H1 (cell line): ENCODE results near the gene EEF2K. TPM values are rescaled to one million over a fixed set of nuclear protein-coding genes. Genes with fewer than 3 reads are reported as not detected.

Experiments used
- CTCF ChIA-PET: fragments of 300-600 bp; sonication (Branson Sonifier 250); formaldehyde crosslinking; loops from one replicate; lab custom pipeline; 2021; ENCODE audit not compliant: partially characterized antibody; lab: Charles Lee
- POLR2A ChIA-PET: fragments of 300-600 bp; sonication (Branson Sonifier 250); formaldehyde crosslinking; loops from one replicate; lab custom pipeline; 2021; ENCODE audit warnings: inconsistent platforms; ENCODE audit not compliant: partially characterized antibody; lab: Charles Lee
- DNase-seq, 2 experiments: peaks; one replicate each; pipeline versions ENCODE4 v3.0.0 to v3.0.0-alpha.2; 2010 to 2022; ENCODE audit warnings: low spot score in 2 of 2, low read depth in 1 of 2, mixed read lengths in 1 of 2
- FAIRE-seq: peaks from 2 replicates; lab custom pipeline; 2011; peaks lifted over from hg19 to GRCh38; lab: Jason Lieb, UNC
- H2AFZ ChIP-seq: 2 replicates; pipeline ENCODE4 v1.8.1; 2012; ENCODE audit warnings: low read length, inconsistent platforms
- H2AK5ac ChIP-seq: 2 replicates; pipeline ENCODE4 v1.6.1; 2013; ENCODE audit warnings: low read depth, low read length
- H2BK120ac ChIP-seq: replicated peaks from 2 replicates; pipeline ENCODE3; 2013; ENCODE audit warnings: low read depth, low read length, inconsistent platforms
- H2BK12ac ChIP-seq: 2 replicates; pipeline ENCODE4 v1.6.1; 2013; ENCODE audit warnings: low read depth, low read length
- H2BK15ac ChIP-seq: 2 replicates; pipeline ENCODE4 v1.6.1; 2013; ENCODE audit warnings: low read length
- H2BK20ac ChIP-seq: 2 replicates; pipeline ENCODE4 v1.6.1; 2013; ENCODE audit warnings: low read length
- H2BK5ac ChIP-seq: 2 replicates; pipeline ENCODE4 v1.6.1; 2013; ENCODE audit warnings: low read depth, low read length
- H3K14ac ChIP-seq: 2 replicates; pipeline ENCODE4 v1.6.1; 2013; ENCODE audit warnings: inconsistent platforms; ENCODE audit not compliant: insufficient read length
- H3K18ac ChIP-seq: 2 replicates; pipeline ENCODE4 v1.6.1; 2013; ENCODE audit warnings: low read length; ENCODE audit errors: extremely low read depth
- H3K23ac ChIP-seq: 2 replicates; pipeline ENCODE4 v1.6.1; 2013; ENCODE audit warnings: inconsistent platforms; ENCODE audit not compliant: insufficient read length
- H3K23me2 ChIP-seq: 2 replicates; pipeline ENCODE4 v1.6.1; 2013; ENCODE audit warnings: low read depth, low read length
- H3K27ac ChIP-seq: 2 replicates; pipeline ENCODE4 v1.6.1; 2011; ENCODE audit warnings: low read depth, low read length, inconsistent platforms
- H3K27me3 ChIP-seq, 4 experiments: replicated peaks in 1 of 4; 1 replicate in 1 of 4; 2 replicates in 3 of 4; pipeline versions ENCODE4 v1.6.1 to v1.8.1; 2011 to 2013; ENCODE audit warnings: low read length in 3 of 4, mild to moderate bottlenecking in 3 of 4, inconsistent platforms in 2 of 4, mixed read lengths in 2 of 4, moderate library complexity in 1 of 4; ENCODE audit not compliant: control insufficient read depth in 3 of 4, insufficient read depth in 3 of 4; ENCODE audit errors: extremely low read depth in 1 of 4
- H3K36me3 ChIP-seq, 4 experiments: 2 replicates each; pipeline versions ENCODE4 v1.6.1 to v1.8.1; 2011 to 2013; ENCODE audit warnings: mild to moderate bottlenecking in 4 of 4, low read length in 3 of 4, moderate library complexity in 2 of 4, control low read depth in 1 of 4, inconsistent platforms in 1 of 4; ENCODE audit not compliant: insufficient read depth in 4 of 4, control insufficient read depth in 2 of 4
- H3K4ac ChIP-seq: replicated peaks from 2 replicates; pipeline ENCODE3; 2013; ENCODE audit warnings: low read length, low read depth, mixed read lengths, inconsistent platforms; ENCODE audit not compliant: insufficient read length
- H3K4me1 ChIP-seq, 4 experiments: replicated peaks in 1 of 4; 1 replicate in 1 of 4; 2 replicates in 3 of 4; pipeline versions ENCODE4 v1.6.1 to v1.8.1; 2011 to 2013; ENCODE audit warnings: low read length in 3 of 4, inconsistent platforms in 2 of 4, mixed read lengths in 1 of 4; ENCODE audit not compliant: insufficient read depth in 4 of 4, control insufficient read depth in 3 of 4
- H3K4me2 ChIP-seq, 2 experiments: 2 replicates each; pipeline versions ENCODE4 v1.6.1 to v1.8.1; 2011 to 2013; ENCODE audit warnings: low read depth in 2 of 2, low read length in 2 of 2, control low read depth in 1 of 2, inconsistent platforms in 1 of 2, mild to moderate bottlenecking in 1 of 2; ENCODE audit not compliant: insufficient read depth in 1 of 2
- H3K4me3 ChIP-seq, 4 experiments: fragments of 200-600, 300-600 bp in 1 of 4; sonication (generic), shearing (Covaris generic), sonication (Bioruptor Twin) in 1 of 4; 2 replicates each; pipeline versions ENCODE4 v1.5.1 to v1.8.1; 2011 to 2016; ENCODE audit warnings: low read length in 4 of 4, low read depth in 3 of 4, control low read depth in 2 of 4, inconsistent platforms in 2 of 4, mild to moderate bottlenecking in 2 of 4, mixed read lengths in 1 of 4, moderate library complexity in 1 of 4; ENCODE audit not compliant: insufficient read depth in 2 of 4; ENCODE audit errors: extremely low read depth in 1 of 4
- H3K56ac ChIP-seq: replicated peaks from 2 replicates; pipeline ENCODE3; 2013; ENCODE audit warnings: low read depth, mild to moderate bottlenecking, mixed read lengths, low read length, inconsistent platforms; ENCODE audit not compliant: insufficient read length
- H3K79me1 ChIP-seq: 2 replicates; pipeline ENCODE4 v1.6.1; 2013; ENCODE audit warnings: low read depth, low read length, control low read depth
- H3K79me2 ChIP-seq, 2 experiments: 2 replicates each; pipeline versions ENCODE4 v1.6.1 to v1.8.1; 2012 to 2013; ENCODE audit warnings: low read length in 2 of 2, mild to moderate bottlenecking in 2 of 2, inconsistent platforms in 1 of 2; ENCODE audit not compliant: insufficient read depth in 2 of 2, control insufficient read depth in 1 of 2
- H3K9ac ChIP-seq, 4 experiments: replicated peaks in 1 of 4; 1 replicate in 1 of 4; 2 replicates in 3 of 4; pipeline versions ENCODE4 v1.6.1 to v1.8.1; 2011 to 2013; ENCODE audit warnings: low read depth in 3 of 4, low read length in 3 of 4, control low read depth in 2 of 4, mild to moderate bottlenecking in 2 of 4, moderate library complexity in 2 of 4, inconsistent platforms in 1 of 4; ENCODE audit errors: extremely low read depth in 1 of 4
- H3K9me3 ChIP-seq, 2 experiments: 2 replicates each; pipeline versions ENCODE4 v1.6.1 to v1.8.1; 2012 to 2013; ENCODE audit warnings: mild to moderate bottlenecking in 2 of 2, moderate library complexity in 2 of 2, control low read depth in 1 of 2, inconsistent platforms in 1 of 2, low read depth in 1 of 2, low read length in 1 of 2, mixed read lengths in 1 of 2; ENCODE audit not compliant: insufficient read depth in 2 of 2
- H4K20me1 ChIP-seq, 2 experiments: replicated peaks in 1 of 2; 2 replicates each; pipeline versions ENCODE3 to v1.8.1; 2011 to 2013; ENCODE audit warnings: inconsistent platforms in 2 of 2, low read length in 2 of 2, mild to moderate bottlenecking in 1 of 2; ENCODE audit not compliant: insufficient read depth in 2 of 2, control insufficient read depth in 1 of 2
- H4K5ac ChIP-seq: 2 replicates; pipeline ENCODE4 v1.6.1; 2013; ENCODE audit warnings: low read length, low read depth, mixed read lengths, inconsistent platforms; ENCODE audit not compliant: insufficient read length
- H4K8ac ChIP-seq: 2 replicates; pipeline ENCODE4 v1.8.0; 2013; ENCODE audit warnings: mild to moderate bottlenecking, moderate library complexity, low read length, inconsistent platforms; ENCODE audit not compliant: insufficient read depth; ENCODE audit errors: extremely low read depth
- H4K91ac ChIP-seq: replicated peaks from 2 replicates; pipeline ENCODE3; 2013; ENCODE audit warnings: low read length, mixed read lengths, inconsistent platforms; ENCODE audit not compliant: insufficient read length
- CBX5 ChIP-seq: fragments of 300-800, 300-1000 bp; sonication (generic); IDR thresholded peaks from 2 replicates; pipeline ENCODE4 v1.7.1; 2016; ENCODE audit warnings: antibody characterized with exemption, low read length, low read depth
- CHD2 ChIP-seq: IDR thresholded peaks from 2 replicates; pipeline ENCODE4 v1.6.1; 2012; ENCODE audit warnings: low read length, improper control_type of control experiment
- KDM4A ChIP-seq: IDR thresholded peaks from one replicate; pipeline ENCODE4 v1.7.1; 2012; ENCODE audit warnings: low read depth, mild to moderate bottlenecking, moderate library complexity, low read length, inconsistent platforms; ENCODE audit not compliant: severe bottlenecking
- RAD21 ChIP-seq, 2 experiments: IDR thresholded peaks in 1 of 2; conservative IDR thresholded peaks in 1 of 2; 2 replicates each; pipeline ENCODE4 v1.6.1; 2011; ENCODE audit warnings: low read depth in 2 of 2, low read length in 2 of 2, improper control_type of control experiment in 1 of 2, inconsistent platforms in 1 of 2, mild to moderate bottlenecking in 1 of 2, moderate library complexity in 1 of 2
- RXRA ChIP-seq: IDR thresholded peaks from 2 replicates; pipeline ENCODE4 v1.6.1; 2011; ENCODE audit warnings: low read depth, mild to moderate bottlenecking, low read length, moderate library complexity; ENCODE audit not compliant: insufficient read depth
- SP1 ChIP-seq: IDR thresholded peaks from 2 replicates; pipeline ENCODE4 v1.6.1; 2011; ENCODE audit warnings: low read depth, low read length
- TEAD4 ChIP-seq: IDR thresholded peaks from 2 replicates; pipeline ENCODE4 v1.6.1; 2012; ENCODE audit warnings: low read depth, low read length, inconsistent platforms, mixed read lengths
- ZNF274 ChIP-seq: IDR thresholded peaks from 2 replicates; pipeline ENCODE4 v1.7.0; 2012; ENCODE audit warnings: low read length, borderline replicate concordance; ENCODE audit errors: extremely low read depth
- WGBS, 2 experiments: shearing (Covaris generic) in 1 of 2; methylation state at CpG; one replicate each; pipeline versions ENCODE4 v1.1.6 to v1.1.7; 2013 to 2015; ENCODE audit warnings: low lambda C conversion rate in 2 of 2, mixed read lengths in 2 of 2, inconsistent platforms in 1 of 2, low coverage in 1 of 2, missing lambda C conversion rate in 1 of 2; ENCODE audit not compliant: insufficient replicate concordance in 2 of 2, insufficient coverage in 1 of 2, insufficient read length in 1 of 2; ENCODE audit errors: extremely low coverage in 1 of 2, missing lambda C conversion rate in 1 of 2; 5-methylcytosine and 5-hydroxymethylcytosine counted together
- polyA plus RNA-seq, 7 experiments: library from polyadenylated mRNA; depleted of rRNA in 3 of 7; stranded (reverse) in 5 of 7; unstranded in 2 of 7; fragments of >200 nt in 5 of 7; fragments of 200-250 nt in 2 of 7; gene quantifications; 1 replicate in 5 of 7; 2 replicates in 1 of 7; 4 replicates in 1 of 7; pipeline versions ENCODE4 v1.2.1 to v1.2.3, GENCODE V29; 2011 to 2013; ENCODE audit warnings: missing spikeins in 2 of 7, mixed read lengths in 2 of 7
- total RNA-seq: library from RNA; stranded (reverse); fragmentation: NEBNext Ultra II Directional; extraction: Animal tissue kit (Norgen Biotek cat#: 25700); gene quantifications from 2 replicates; pipeline ENCODE4 v1.2.1, GENCODE V29; 2021
- TF ChIP-seq, protein P1 (sequence below): IDR thresholded peaks from 2 replicates; pipeline ENCODE4 v1.6.1; 2012; ENCODE audit warnings: low read length, inconsistent platforms

Gene EEF2K
- total and polyA plus RNA-seq, 2 of the 8 experiments (the other 6 are each of a cell fraction or from before 2014, with no cell fraction given): 14.9 to 30.2 TPM

- Histone ChIP-seq H2BK12ac (no peak overlapping the region), H3K79me1 (no peaks in the 10 kb centered on the region), H4K8ac (no peak overlapping the region), H3K4me2 (no peak overlapping the region), H3K56ac (no peak overlapping the region), H3K9ac (no peak overlapping the region), H3K79me2 (no peaks in the 10 kb centered on the region), H3K23me2 (peaks cover 11% of the 10 kb centered on the region; the same call in 1 of the 2 replicates), H3K4me3 (no peak overlapping the region), H2BK20ac (no peak overlapping the region), H3K4me1 (no peaks in the 10 kb centered on the region), H3K14ac (no peak overlapping the region), H2AK5ac (no peak overlapping the region), H3K27me3 (peaks cover 0 to 21% (median 14%) of the 10 kb centered on the region in 4 experiments; a peak in 6 of 7 replicates), H4K91ac (no peak overlapping the region), H3K23ac (no peak overlapping the region), H3K27ac (no peak overlapping the region), H3K4ac (no peak overlapping the region), H4K20me1 (no peaks in the 10 kb centered on the region), H4K5ac (no peak overlapping the region), H3K9me3 (no peaks in the 10 kb centered on the region), H2AFZ (no peak overlapping the region), H3K36me3 (no peaks in the 10 kb centered on the region), H3K18ac (no peak overlapping the region), H2BK15ac (peak overlapping the region; percentile 1; the same call in 1 of the 2 replicates), H2BK5ac (no peak overlapping the region), H2BK120ac (no peak overlapping the region)
- no peak for DNase-seq
- CTCF ChIA-PET: interaction anchor here (0.8 to 2.2 kb wide), 5 partner anchors 11 to 109 kb away, joined by 3 to 8 read pairs (median 4); no protein-coding TSS in a partner anchor
- POLR2A ChIA-PET: interaction anchor here (1.5 kb wide), 1 partner anchor 10 kb away, joined by 5 read pairs; no protein-coding TSS in a partner anchor
- 87% methylated on average over 5 of the region's 5 CpGs; no CpG with 5 or more reads in 1 of the 2 experiments for WGBS, 2 experiments
- FAIRE-seq: no peak
- TF ChIP-seq ZNF274 (no peak), CBX5 (no peak), TEAD4 (no peak), KDM4A (no peak), RAD21 (IDR thresholded peaks at IDR 0.05 in 1 of 2, conservative IDR thresholded peaks at IDR 0.05 in 1 of 2; ENCODE audit: low read depth in 2 of 2, low read length in 2 of 2) (no peak), CHD2 (no peak), SP1 (no peak), RXRA (no peak)
- TF ChIP-seq, protein P1, sequence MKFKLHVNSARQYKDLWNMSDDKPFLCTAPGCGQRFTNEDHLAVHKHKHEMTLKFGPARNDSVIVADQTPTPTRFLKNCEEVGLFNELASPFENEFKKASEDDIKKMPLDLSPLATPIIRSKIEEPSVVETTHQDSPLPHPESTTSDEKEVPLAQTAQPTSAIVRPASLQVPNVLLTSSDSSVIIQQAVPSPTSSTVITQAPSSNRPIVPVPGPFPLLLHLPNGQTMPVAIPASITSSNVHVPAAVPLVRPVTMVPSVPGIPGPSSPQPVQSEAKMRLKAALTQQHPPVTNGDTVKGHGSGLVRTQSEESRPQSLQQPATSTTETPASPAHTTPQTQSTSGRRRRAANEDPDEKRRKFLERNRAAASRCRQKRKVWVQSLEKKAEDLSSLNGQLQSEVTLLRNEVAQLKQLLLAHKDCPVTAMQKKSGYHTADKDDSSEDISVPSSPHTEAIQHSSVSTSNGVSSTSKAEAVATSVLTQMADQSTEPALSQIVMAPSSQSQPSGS: no peak
These were observed 41.6 kb upstream of the EEF2K start for GRCh38 chr16:22164482-22164881.
